Fibroblast of skin of right biceps (primary cell): Measurements from ENCODE around the gene ULBP3.
A peak's percentile ranks its signal among the peaks of the same experiment; 100 is the strongest.
"Not testable (repeated sequence)": the region's sequence is repeated elsewhere in the genome, so short reads cannot be mapped to it uniquely, and the experiment has no call there.

Source experiments
- DNase-seq: peaks from one replicate; pipeline ENCODE4 v3.0.0-alpha.2; 2013

The ULBP3 gene

GRCh38 chr6:150075034-150075421 lies 6.1 kb upstream of the ULBP3 start:
- DNase-seq = no peak

- not testable (repeated sequence) for DNase-seq
These were observed 5.6 kb upstream of the ULBP3 start for GRCh38 chr6:150074396-150075033.

- peak; percentile 39 for DNase-seq
These were observed 3.3 kb upstream of the ULBP3 start for GRCh38 chr6:150072201-150072600.

GRCh38 chr6:150070236-150070818 lies 1.4 kb upstream of the ULBP3 start:
- DNase-seq = no peak

- no peak for DNase-seq
These were observed 785 bp upstream of the ULBP3 start for GRCh38 chr6:150069706-150070105.

- no peak for DNase-seq
These were observed 770 bp downstream of the ULBP3 start for GRCh38 chr6:150068151-150068550.

- no peak for DNase-seq
These were observed 3.8 kb downstream of the ULBP3 start for GRCh38 chr6:150065083-150065482.

GRCh38 chr6:150063640-150064039 lies 5.3 kb downstream of the ULBP3 start:
- DNase-seq = no peak

- not testable (repeated sequence) for DNase-seq
These were observed 8.9 kb downstream of the ULBP3 start for GRCh38 chr6:150059973-150060372.

- no peak for DNase-seq
These were observed 9.9 kb downstream of the ULBP3 start for GRCh38 chr6:150058986-150059385.

- DNase-seq = no peak
These were observed 10.6 kb downstream of the ULBP3 start for GRCh38 chr6:150058231-150058792.

- DNase-seq = no peak
These were observed 11.4 kb downstream of the ULBP3 start for GRCh38 chr6:150057501-150057951.

GRCh38 chr6:150056916-150057315 lies 12.0 kb downstream of the ULBP3 start:
- no peak for DNase-seq

GRCh38 chr6:150056156-150056555 lies 12.8 kb downstream of the ULBP3 start:
- no peak for DNase-seq

GRCh38 chr6:150055131-150055530 lies 13.8 kb downstream of the ULBP3 start:
- no peak for DNase-seq

- DNase-seq = no peak
These were observed 15.5 kb downstream of the ULBP3 start for GRCh38 chr6:150053450-150053849.

- no peak for DNase-seq
These were observed 18.1 kb downstream of the ULBP3 start for GRCh38 chr6:150050846-150051245.

GRCh38 chr6:150048099-150048498 lies 20.8 kb downstream of the ULBP3 start:
- no peak for DNase-seq

- no peak for DNase-seq
These were observed 22.0 kb downstream of the ULBP3 start for GRCh38 chr6:150046943-150047342.

- no peak for DNase-seq
These were observed 24.2 kb downstream of the ULBP3 start for GRCh38 chr6:150044621-150045145.

GRCh38 chr6:150043501-150044412 lies 25.2 kb downstream of the ULBP3 start:
- DNase-seq = no peak

GRCh38 chr6:150043096-150043495 lies 25.8 kb downstream of the ULBP3 start:
- DNase-seq = no peak
